ENCODE results near the gene ANKRD11.

The ANKRD11 gene

DNA sequence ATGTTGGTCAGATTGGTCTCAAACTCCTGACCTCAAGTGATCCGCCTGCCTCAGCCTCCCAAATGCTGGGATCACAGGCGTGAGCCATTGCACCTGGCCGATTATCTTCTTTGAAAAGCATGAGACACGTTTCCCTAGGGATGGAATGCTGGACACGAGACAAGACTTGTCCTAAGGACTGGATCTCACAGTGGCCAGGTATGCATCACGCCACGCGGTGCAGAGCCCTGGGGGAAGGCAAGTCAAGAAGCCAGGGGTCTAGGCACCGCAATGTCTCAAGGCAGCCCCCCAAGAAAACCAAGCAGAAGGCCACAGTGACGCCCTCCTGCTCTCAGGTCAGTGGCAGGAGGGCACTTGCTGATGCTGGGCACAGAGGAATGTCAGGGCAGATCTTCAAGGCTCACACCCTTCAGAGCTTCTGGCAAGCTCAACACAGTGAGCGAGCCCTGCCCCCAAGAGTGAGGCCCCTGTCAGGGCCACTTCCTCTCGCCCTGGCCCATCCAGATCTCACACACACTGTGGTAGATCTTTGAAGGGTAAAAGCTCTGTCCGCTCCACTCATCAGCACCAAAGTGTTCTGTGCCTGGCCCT, 138.2 kb downstream of the ANKRD11 start:
- no peak overlapping the region for H3K4me3 ChIP-seq (ENCODE audit: low read depth, low read length)
- no peak for DNase-seq (ENCODE audit: low read depth)
- TF ChIP-seq, protein P1, sequence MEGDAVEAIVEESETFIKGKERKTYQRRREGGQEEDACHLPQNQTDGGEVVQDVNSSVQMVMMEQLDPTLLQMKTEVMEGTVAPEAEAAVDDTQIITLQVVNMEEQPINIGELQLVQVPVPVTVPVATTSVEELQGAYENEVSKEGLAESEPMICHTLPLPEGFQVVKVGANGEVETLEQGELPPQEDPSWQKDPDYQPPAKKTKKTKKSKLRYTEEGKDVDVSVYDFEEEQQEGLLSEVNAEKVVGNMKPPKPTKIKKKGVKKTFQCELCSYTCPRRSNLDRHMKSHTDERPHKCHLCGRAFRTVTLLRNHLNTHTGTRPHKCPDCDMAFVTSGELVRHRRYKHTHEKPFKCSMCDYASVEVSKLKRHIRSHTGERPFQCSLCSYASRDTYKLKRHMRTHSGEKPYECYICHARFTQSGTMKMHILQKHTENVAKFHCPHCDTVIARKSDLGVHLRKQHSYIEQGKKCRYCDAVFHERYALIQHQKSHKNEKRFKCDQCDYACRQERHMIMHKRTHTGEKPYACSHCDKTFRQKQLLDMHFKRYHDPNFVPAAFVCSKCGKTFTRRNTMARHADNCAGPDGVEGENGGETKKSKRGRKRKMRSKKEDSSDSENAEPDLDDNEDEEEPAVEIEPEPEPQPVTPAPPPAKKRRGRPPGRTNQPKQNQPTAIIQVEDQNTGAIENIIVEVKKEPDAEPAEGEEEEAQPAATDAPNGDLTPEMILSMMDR (conservative IDR thresholded peaks at IDR 0.05; ENCODE audit: low read depth, low read length): no peak

DNA sequence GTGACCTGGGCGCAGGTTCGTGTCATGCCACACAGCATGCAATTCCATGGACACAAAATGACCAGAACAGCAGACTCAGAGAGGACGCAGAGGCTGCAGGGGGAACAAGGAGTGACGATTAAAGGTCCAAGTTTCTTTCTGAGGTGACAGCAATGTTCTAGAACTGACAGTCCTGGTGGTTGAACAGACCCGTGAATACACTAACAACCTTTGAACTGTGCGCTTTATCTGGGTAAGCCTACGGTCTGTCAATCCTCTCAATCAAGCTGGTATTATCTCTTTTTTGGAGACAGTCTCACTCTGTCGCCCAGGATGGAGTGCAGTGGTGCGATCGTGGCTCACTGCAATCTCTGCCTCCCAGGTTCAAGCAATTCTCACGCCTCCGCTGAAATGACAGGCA, 138.7 kb downstream of the ANKRD11 start:
- TF ChIP-seq, protein P1 (conservative IDR thresholded peaks at IDR 0.05; ENCODE audit: low read depth, low read length): no peak
- no peak overlapping the region for H3K4me3 ChIP-seq (ENCODE audit: low read depth, low read length)

DNA sequence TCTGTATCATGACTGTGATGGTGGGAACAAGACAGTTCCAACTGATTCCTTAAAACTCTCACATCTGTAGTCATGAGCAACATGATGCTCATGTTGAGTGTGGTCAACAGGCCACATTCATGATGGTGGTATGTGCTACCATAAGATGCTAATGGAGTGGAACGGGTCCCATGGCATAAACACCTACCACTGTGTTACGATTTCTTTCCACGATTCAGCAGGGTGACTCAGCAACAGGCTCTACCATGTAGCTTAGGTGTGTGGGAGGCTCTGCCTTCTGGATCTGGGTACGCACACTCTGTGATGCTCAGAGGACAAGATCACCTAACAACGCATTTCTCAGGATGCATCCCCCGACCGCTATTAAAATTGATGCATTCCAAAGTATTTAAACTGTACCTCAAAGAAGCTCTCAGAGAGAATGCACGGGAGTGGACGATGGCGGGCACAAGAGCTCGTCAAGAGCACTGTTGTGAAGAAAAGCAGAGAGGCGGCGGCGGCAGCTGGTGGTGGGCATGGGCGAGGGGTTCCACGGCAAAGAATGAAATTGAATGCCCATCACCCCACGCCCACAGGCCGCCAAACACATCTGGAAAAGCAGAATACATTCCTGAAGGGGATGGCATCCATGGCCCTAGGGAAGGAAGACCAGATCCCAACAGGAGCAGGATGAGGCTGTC, 139.5 kb downstream of the ANKRD11 start:
- no peak overlapping the region for H3K4me3 ChIP-seq (ENCODE audit: low read depth, low read length)
- TF ChIP-seq, protein P1 (conservative IDR thresholded peaks at IDR 0.05; ENCODE audit: low read depth, low read length): no peak
- DNase-seq (ENCODE audit: low read depth): no peak

More for the DNA sequence above, 138.7 kb downstream of the ANKRD11 start:
- DNase-seq (ENCODE audit: low read depth): no peak

DNA sequence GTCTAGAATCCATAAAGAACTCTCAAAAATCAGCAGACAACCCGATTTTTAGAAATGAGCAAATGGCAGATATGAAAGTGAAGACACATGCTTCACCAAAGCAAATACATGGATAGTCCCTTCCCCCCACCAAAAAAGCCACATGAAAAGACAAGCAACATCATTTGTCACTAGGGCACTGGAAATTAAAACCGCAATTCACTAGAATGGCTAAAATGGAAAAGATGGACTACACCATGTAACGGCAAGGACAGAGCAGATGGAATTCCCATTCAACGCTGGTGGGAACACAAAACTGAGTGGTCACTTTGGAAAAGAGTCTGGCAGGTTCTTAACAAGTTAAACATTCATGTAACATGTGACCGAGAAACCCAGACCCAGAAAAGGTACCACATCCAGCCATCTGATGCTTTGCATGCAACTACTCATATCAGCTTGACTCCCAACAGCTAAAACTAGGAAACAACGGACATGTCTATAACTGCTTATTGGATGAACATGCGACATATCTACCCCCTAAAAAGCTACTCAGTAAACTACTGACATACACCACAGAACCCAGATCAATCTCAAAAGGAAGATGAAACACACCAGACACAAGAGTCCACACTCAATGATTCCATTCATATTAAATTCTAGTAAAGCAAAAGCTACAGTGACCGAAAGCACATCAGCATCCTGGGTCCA, 140.3 kb downstream of the ANKRD11 start:
- TF ChIP-seq, protein P1 (conservative IDR thresholded peaks at IDR 0.05; ENCODE audit: low read depth, low read length): no peak
- no peak overlapping the region for H3K4me3 ChIP-seq (ENCODE audit: low read depth, low read length)
- DNase-seq (ENCODE audit: low read depth): no peak

DNA sequence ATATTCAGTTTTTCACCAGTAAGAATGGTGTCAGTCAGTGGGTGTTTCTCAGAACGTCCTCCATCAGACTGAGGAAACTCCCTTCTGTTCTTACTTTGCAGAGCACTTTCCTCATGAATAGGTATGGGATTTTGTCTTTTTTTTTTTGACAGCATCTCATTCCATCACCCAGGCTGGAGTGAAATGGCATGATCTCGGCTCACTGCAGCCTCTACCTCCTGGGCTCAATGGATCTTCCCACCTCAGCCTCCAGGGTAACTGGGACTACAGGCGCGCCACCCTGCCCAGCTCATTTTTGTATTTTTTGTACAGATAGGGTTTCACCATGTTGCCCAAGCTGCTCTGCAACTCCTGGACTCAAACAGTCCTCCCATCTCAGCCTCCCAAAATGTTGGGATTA, 142.6 kb downstream of the ANKRD11 start:
- DNase-seq (ENCODE audit: low read depth): no peak
- H3K4me3 ChIP-seq (ENCODE audit: low read depth, low read length): no peak overlapping the region
- TF ChIP-seq, protein P1 (conservative IDR thresholded peaks at IDR 0.05; ENCODE audit: low read depth, low read length): no peak

DNA sequence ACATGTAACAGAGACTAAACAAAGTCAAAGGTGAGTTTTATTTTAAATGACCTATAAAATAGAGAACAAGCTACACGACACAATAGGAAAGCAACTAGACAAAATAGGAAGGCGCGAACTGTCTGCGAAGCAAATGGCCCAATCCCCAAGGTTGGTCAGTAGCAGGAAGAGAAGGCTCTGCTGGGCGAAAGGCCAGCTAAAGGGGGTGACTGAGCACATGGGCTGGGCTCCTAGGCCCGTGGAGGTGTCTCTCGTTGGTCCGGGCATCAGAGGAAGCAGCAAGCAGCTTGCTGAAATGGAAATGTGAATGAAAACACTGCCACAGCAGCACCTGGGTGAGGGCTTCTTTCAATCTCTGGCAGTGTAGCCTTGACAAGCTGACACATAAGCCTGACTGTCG, 143.5 kb downstream of the ANKRD11 start:
- DNase-seq (ENCODE audit: low read depth): no peak
- no peak overlapping the region for H3K4me3 ChIP-seq (ENCODE audit: low read depth, low read length)
- TF ChIP-seq, protein P1 (conservative IDR thresholded peaks at IDR 0.05; ENCODE audit: low read depth, low read length): no peak

Measured in choroid plexus epithelial cell (primary cell).